Retinal pigment epithelial cell (primary cell): Measurements from ENCODE around the gene TTC17.
"Not testable (repeated sequence)": the region's sequence is repeated elsewhere in the genome, so short reads cannot be mapped to it uniquely, and the experiment has no call there.

ENCODE experiments used
- DNase-seq: peaks from one replicate; pipeline ENCODE4 v3.0.0-alpha.2; 2010; ENCODE audit warnings: low read depth
- H3K4me3 ChIP-seq: 2 replicates; pipeline ENCODE4 v1.5.1; 2011; ENCODE audit warnings: mild to moderate bottlenecking, low read length, control low read depth, moderate library complexity
- TF ChIP-seq, protein P1 (sequence below): conservative IDR thresholded peaks from 2 replicates; pipeline ENCODE4 v1.5.1; 2011; ENCODE audit warnings: low read depth, low read length, control low read depth, inconsistent platforms

The TTC17 gene

DNA sequence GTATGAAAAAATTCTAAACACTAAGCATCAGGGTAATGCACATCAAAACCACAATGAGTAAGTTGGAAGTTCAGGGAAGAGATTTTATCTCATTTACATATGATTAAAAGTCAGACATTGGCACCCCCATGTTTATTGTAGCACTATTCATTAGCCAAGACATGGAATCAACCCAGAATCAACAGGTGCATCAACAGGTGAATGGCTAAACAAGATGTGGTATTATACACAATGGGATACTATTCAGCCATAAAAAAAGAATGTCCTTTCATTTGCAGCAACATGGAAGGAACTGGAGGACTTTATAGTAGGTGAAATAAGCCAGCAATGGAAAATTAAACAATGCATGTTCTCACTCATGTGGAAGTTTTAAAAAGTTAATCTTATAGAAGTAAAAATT, 17.6 kb upstream of the TTC17 start:
- DNase-seq = no peak
- no peak overlapping the region for H3K4me3 ChIP-seq
- TF ChIP-seq, protein P1, sequence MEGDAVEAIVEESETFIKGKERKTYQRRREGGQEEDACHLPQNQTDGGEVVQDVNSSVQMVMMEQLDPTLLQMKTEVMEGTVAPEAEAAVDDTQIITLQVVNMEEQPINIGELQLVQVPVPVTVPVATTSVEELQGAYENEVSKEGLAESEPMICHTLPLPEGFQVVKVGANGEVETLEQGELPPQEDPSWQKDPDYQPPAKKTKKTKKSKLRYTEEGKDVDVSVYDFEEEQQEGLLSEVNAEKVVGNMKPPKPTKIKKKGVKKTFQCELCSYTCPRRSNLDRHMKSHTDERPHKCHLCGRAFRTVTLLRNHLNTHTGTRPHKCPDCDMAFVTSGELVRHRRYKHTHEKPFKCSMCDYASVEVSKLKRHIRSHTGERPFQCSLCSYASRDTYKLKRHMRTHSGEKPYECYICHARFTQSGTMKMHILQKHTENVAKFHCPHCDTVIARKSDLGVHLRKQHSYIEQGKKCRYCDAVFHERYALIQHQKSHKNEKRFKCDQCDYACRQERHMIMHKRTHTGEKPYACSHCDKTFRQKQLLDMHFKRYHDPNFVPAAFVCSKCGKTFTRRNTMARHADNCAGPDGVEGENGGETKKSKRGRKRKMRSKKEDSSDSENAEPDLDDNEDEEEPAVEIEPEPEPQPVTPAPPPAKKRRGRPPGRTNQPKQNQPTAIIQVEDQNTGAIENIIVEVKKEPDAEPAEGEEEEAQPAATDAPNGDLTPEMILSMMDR = no peak

DNA sequence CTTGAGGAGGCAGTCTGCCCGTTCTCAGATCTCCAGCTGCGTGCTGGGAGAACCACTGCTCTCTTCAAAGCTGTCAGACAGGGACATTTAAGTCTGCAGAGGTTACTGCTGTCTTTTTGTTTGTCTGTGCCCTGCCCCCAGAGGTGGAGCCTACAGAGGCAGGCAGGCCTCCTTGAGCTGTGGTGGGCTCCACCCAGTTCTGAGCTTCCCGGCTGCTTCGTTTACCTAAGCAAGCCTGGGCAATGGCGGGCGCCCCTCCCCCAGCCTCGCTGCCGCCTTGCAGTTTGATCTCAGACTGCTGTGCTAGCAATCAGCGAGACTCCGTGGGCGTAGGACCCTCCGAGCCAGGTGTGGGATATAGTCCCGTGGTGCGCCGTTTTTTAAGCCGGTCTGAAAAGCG, 7.3 kb upstream of the TTC17 start:
- not testable (repeated sequence) for H3K4me3 ChIP-seq, DNase-seq

DNA sequence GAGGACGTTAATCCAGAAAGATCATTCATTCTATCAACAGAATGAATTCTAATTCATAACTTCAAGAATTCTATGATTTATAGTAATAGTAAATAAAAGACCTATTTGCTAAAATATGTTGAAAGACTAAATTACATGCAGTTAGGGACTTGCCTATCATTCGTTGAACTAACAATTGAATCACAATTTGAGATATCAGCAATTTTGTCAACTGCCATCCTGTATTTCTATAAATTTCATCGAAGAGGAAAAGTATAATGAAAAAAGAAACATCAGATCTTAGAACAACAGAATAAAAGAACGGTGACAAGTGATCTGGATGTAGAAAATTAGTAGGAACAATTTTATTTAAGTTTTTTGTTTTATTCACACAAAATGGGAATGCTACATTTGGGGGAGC, 4.4 kb upstream of the TTC17 start:
- H3K4me3 ChIP-seq = no peak overlapping the region
- TF ChIP-seq, protein P1 = no peak
- no peak for DNase-seq

DNA sequence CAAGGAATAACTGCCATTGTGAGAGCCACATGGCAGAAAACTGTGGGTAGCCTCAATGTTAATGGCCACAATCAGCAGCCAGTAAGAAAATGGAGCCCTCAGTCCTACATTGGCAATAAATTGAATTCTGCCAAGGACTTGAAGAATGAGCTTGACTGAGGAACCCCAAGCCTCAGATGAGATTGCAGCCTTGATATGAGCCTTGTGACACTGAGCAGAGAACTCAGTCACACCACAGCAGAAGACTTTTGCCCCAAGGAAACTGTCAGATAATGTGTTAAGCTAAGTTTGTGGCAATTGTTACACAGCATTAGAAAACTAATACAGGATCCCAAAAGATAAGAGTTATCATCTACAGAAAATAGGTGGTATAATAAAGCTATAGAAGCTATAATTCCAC, 2.4 kb upstream of the TTC17 start:
- H3K4me3 ChIP-seq = no peak overlapping the region
- TF ChIP-seq, protein P1 = no peak
- DNase-seq = no peak

DNA sequence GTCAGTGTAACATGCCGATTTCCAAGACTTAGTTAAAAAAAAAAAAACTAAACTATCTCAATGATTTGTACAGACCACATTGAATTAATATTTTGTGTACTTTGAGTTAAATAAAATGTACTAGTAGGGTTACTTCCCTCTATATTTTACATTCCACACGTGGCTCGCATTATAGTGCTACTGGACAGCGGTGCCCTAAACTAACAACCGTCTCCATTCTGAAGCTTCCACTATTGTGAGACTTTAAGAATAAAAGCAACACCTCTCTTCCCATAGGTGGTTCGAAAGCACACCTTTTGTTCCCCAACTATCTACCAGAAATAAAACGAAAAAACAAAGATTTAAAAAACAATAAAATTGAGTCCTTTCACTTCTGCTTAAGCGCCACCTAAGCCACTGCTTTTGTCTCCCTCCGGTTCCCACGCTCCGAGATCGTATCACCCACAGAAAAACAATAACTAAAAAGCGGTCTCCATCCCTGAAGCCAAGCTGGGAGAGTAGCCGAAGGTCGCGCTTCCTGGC, 380 bp upstream of the TTC17 start:
- H3K4me3 ChIP-seq = peak overlapping the region; percentile 93
- no peak for DNase-seq
- TF ChIP-seq, protein P1 = no peak

DNA sequence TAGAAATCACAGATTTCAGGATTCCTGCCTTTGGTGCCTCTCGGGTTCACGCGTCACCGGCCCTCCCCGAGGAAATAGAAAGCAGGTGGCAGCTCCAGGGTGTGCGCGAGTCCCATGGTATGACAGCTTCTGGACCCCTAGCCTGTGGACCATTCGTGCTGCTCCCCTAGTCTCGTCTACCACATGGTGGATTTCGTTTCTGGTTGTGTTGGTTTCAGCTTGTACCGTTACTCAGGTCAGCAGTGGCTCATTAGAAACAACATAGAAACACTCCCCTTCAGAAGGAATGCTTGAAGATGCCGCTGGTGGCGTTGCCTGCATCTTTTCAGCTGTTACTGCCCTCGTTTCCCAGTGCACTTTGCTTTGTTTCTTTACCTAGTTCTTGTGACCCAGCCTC, 700 bp downstream of the TTC17 start:
- H3K4me3 ChIP-seq = peak overlapping the region; percentile 93
- TF ChIP-seq, protein P1 = no peak
- no peak for DNase-seq

DNA sequence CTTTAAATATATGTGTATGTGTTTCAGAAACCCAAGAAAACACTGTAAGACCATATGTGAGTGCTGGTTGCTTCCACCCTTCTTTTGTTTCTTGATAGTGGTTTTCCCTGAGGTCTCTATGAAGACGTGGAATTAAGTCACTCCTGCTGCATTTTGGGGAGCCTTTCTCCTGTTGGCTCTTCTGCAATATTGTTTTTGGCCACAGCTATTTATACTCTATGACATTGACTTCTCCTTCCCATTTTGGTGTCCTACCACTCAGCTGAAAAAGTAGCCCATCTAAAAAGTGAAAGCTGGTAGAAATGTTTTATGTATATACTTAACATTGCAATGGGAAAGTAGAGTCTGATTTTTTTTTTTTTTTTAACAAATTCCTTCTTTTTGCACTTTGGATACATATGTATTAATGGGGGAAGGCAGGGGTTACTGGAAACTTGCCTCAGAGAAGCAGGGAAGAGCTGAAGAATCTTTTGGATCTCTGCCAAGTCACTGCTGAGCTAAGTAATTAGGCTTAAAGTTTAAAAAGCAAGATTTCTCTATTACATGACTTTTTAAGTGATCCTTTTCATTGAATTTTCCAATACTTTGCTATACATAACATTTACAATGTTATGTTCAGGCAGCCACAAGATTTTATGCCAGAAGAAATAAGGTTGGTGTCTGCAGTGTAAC, 1.8 kb downstream of the TTC17 start:
- DNase-seq = no peak
- peak overlapping the region; percentile 93 for H3K4me3 ChIP-seq
- TF ChIP-seq, protein P1 = no peak

DNA sequence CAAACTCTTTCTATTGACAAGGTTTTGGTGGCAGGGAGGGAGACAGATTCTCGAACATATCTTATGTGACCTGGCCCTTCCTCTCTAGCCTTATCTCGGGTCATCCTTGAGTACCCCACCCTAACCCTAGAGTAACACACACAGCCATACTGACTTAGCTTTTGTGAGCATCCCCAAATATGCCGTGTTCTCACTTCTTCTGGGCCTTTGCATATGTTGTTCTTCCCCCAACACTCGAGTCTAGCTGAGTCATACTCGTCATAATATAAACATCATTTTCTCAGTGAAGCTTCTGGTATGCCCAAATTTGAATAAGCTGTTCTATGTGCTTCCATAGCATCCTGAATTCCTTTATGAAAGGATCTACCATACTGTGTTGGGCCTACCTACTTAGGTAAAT, 8.0 kb downstream of the TTC17 start:
- TF ChIP-seq, protein P1 = no peak
- H3K4me3 ChIP-seq = no peak overlapping the region
- DNase-seq = no peak
